HG02642 (cell line): ENCODE data around the gene UROC1.

ENCODE experiments used
- ATAC-seq: cut with Tn5 transposase; IDR thresholded peaks from one replicate; pipeline ENCODE4 v1.9.1; 2021; ENCODE audit warnings: mild to moderate bottlenecking; ENCODE audit not compliant: unreplicated experiment, poor library complexity

The UROC1 gene

GRCh38 chr3:126467611-126467955 is 50.0 kb downstream of the UROC1 start:
- ATAC-seq = no peak

- no peak for ATAC-seq
Measured at GRCh38 chr3:126466886-126467610, 50.5 kb downstream of the UROC1 start.

- no peak for ATAC-seq
Measured at GRCh38 chr3:126465928-126466544, 51.5 kb downstream of the UROC1 start.

GRCh38 chr3:126464997-126465396 is 52.6 kb downstream of the UROC1 start:
- ATAC-seq = no peak

- no peak for ATAC-seq
Measured at GRCh38 chr3:126464494-126464893, 53.1 kb downstream of the UROC1 start.

GRCh38 chr3:126464093-126464492 is 53.5 kb downstream of the UROC1 start:
- ATAC-seq = no peak

DNA sequence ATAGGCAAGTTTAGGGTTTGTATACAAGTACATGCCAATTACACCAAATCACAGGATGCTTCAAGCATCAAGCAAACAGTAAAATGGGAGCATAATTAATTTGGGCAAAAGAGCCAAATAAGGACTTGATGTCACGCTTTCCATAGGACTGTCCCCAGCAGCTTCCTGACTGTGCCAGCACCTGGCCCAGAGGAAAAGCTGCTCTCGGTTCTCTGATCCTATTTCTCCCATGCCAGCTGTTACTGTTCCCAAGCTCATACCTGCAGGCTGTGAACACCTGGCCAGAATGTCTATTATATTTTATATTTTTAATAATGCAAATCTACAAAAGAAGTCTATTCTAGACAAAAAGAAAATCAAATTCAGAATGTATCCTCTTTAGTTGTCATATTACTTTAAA is 54.1 kb downstream of the UROC1 start:
- ATAC-seq = no peak

DNA sequence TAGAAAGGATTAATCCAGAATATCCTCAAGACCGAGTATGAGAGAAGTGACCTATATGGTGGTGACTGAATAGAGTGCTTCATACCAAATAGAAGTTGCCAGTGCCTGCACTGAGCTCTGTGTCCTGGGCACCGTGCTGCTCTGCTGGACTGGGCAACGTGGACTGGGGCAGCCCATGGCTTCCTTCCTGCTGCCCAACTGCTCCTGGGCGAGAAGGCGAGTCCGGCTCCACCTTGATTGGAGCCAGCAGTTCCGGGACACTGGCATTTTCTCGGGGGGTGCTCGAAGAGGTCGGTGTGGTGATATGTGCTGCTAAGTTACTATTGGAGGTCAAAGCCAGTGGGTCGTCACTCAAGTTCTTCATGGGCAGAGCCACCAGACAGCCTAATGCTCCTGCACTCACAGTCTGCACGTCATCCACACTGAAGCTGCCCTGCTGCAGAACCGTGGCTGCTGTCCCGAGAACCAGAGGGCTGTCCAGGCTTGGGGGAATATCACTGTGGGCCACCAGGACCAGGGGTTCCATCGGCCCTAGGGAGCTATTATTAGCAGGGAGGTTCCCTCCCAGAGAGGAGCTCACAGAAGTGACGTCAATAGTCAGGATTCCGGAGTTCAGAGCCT is 56.0 kb downstream of the UROC1 start:
- no peak for ATAC-seq

DNA sequence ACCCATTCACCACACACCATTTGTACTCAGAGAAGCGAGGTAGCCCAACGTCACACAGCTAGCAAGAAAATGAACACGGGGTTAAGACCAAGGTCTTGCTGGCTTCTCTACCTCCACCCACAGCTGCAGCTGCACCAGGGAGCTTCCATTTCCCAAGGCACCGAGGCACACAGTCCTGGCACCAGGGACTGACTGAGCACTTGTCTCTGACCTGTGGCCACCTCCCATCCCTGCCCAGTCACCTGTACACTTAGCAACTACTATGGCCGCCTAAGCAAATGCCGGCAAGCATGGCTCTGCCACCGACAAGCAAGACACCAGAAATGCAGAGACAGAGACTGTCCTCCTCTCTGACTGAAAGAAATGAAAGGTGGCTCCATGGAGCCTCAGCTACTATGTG is 57.2 kb downstream of the UROC1 start:
- no peak for ATAC-seq

DNA sequence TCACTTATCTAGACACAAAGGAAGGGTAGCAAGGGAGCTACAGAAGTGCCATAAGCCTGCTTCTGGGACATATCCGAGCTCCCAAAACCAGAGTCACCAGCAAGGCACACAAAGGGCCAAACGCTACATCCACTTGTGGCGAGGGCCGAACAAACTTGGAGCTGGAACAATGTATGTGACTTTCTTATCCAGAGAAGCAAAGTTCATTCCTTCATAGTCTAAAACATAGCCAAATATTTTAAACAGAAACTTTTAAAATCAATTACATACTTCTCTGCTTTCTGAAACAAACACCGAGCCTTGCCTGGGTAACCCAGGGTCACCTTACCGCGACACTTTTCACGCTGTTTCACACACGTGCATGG is 57.8 kb downstream of the UROC1 start:
- no peak for ATAC-seq

GRCh38 chr3:126459111-126459762 is 58.3 kb downstream of the UROC1 start:
- no peak for ATAC-seq

DNA sequence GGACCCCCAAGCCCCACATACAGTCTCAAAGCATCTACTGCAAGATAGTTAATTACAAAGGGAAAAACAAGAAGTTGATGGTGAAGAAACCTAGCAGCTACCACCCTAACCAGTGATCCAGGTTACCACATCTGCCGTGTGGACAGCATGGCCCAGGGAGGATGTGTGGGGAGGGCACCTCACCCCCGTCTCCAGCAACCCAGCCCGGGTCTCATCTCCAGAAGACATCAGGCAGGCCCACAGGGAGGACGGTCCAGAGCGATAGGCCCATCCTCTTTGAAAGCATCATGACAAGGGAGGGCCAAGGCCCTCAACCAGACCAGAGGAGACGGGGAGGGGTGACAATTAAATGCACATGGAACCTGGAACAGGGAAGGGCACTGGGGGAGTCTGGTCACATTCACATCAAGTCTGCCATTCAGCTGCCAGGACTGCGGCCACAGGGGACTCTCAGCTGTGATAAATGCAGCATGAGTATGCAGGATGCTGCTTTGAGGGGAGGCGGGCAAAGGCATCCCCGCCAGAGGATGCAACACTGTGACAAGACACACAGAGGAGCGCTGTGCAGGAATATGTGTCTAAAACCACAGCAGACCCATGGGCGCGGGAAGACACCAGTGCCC is 60.7 kb downstream of the UROC1 start:
- no peak for ATAC-seq

DNA sequence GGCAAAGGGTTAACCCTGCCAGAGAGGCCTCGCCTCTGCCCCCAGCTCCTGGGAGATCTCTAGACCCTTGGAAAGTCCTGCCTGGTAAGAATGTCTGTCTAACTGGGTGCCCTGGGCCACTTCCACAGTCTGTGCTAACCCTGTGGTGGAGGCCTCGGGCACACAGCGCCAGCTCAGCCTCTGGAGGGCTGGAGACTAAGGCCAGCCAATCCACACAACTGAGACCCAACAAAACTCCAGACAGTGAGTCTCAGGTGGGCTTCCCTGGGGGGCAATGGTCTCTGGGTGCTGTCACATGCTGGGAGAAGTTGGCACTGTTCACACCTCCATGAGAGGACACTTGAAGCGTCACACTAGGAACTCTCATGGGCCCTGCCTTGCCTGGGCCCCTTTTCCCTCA is 61.4 kb downstream of the UROC1 start:
- ATAC-seq = no peak

DNA sequence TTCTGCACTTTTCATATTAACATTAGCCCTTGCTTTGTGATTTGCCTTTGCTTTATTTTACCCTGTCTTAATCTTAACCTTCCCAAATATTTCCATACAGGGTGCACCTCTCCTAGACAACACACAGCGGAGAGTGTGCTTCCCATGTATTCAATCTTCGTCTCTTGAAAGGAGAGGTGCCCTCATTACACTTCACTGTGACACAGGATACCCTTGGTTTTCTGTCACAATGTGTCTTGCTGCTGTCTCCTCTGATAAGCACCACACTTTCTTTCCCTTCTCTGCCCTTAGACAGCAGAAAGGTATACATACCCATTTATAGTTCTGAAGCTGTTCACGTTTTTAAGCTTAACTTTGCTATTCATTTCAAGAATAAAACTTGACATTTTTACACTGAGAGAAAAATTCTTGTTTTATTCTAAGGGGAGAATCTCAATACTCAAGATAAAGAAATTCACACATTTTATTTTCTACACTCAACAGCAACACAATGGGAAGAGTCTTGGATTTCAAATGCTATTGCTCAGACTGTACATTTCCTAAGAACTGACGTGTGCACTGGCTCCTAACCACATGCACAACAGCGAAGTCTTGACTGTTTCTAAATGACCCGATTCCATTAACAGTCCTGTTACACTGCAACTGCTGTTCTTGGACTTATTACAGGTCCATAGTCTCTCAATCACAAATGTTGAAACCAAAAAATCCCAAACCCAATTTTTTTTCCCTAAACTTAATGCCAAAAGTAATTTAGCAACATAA is 63.0 kb downstream of the UROC1 start:
- ATAC-seq = no peak

- no peak for ATAC-seq
Measured at GRCh38 chr3:126454025-126454424, 63.5 kb downstream of the UROC1 start.

GRCh38 chr3:126452213-126452612 is 65.4 kb downstream of the UROC1 start:
- no peak for ATAC-seq

DNA sequence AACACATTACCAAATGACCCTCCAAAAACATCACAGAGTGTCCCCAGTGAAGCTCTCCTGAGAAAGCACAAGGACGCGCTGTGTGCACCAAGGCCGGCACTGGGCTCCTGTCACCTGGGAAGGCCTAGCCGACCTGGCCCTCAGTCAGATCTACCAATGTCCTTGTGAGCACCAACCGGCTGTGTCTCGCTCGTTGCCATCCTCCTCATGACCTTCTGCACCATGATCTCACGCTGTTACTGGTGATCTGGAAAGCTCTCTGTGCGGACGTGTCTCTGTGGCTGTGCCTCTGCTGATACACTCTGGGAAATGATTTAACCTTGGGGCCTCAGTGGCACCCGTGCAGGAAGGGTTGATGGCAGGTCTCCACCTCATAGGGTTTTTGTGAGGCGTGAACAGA is 66.1 kb downstream of the UROC1 start:
- no peak for ATAC-seq

GRCh38 chr3:126450744-126451143 is 66.8 kb downstream of the UROC1 start:
- ATAC-seq = no peak

DNA sequence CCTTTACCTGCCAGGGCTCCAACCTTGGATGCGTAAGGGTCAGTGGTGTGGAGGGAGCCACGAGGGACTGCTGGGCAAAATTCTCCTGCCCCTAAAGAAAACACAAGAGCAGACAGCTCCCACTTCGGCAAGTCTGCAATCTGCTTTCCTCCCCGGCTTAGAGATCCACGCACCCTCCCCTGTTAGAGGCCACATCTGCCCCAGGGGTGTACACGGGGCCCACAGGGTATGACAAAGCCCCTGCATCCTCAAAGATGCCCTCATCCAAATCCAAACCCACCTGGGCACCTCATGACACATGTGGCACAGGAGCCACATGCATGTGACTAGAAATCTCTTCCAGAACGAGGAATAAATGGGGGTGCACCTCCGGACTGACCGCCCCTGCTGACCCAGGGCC is 67.4 kb downstream of the UROC1 start:
- no peak for ATAC-seq

- ATAC-seq = no peak
Measured at GRCh38 chr3:126449621-126450051, 67.9 kb downstream of the UROC1 start.
